ENCODE measurements around the gene KIDINS220. TPM values are rescaled to one million over a fixed set of nuclear protein-coding genes. Genes with fewer than 3 reads are reported as not detected.

Gene KIDINS220
- polyA plus RNA-seq (ENCODE audit: insufficient read depth in 1 of 5, insufficient read length in 5 of 5, low replicate concordance in 1 of 5): 100 to 1,000 TPM in 3 of 5 donors, 10 to 100 TPM in 2; 62.9 to 113 (median 103) TPM
- long read RNA-seq, donor 1, partial matches to known transcripts: 5 of 6 reads
- long read RNA-seq, donor 1, other reads (novel, unspliced or antisense): 0 of 6 reads
- long read RNA-seq, donor 2, partial matches to known transcripts: 0 of 1 reads
- long read RNA-seq, donor 2, other reads (novel, unspliced or antisense): 0 of 1 reads
- long read RNA-seq, donor 3, partial matches to known transcripts: 7 of 8 reads
- long read RNA-seq, donor 3, other reads (novel, unspliced or antisense): 0 of 8 reads
- long read RNA-seq, donor 4, partial matches to known transcripts: 11 of 11 reads
- long read RNA-seq, donor 4, other reads (novel, unspliced or antisense): 0 of 11 reads
- long read RNA-seq, donor 5, partial matches to known transcripts: 5 of 8 reads
- long read RNA-seq, donor 5, other reads (novel, unspliced or antisense): 0 of 8 reads
- long read RNA-seq, donor 6, partial matches to known transcripts: 0 of 4 reads
- long read RNA-seq, donor 6, other reads (novel, unspliced or antisense): 0 of 4 reads
- long read RNA-seq, donor 7, partial matches to known transcripts: 0 of 1 reads
- long read RNA-seq, donor 7, other reads (novel, unspliced or antisense): 0 of 1 reads
- long read RNA-seq, donor 8, partial matches to known transcripts: 0 of 1 reads
- long read RNA-seq, donor 8, other reads (novel, unspliced or antisense): 0 of 1 reads

DNA sequence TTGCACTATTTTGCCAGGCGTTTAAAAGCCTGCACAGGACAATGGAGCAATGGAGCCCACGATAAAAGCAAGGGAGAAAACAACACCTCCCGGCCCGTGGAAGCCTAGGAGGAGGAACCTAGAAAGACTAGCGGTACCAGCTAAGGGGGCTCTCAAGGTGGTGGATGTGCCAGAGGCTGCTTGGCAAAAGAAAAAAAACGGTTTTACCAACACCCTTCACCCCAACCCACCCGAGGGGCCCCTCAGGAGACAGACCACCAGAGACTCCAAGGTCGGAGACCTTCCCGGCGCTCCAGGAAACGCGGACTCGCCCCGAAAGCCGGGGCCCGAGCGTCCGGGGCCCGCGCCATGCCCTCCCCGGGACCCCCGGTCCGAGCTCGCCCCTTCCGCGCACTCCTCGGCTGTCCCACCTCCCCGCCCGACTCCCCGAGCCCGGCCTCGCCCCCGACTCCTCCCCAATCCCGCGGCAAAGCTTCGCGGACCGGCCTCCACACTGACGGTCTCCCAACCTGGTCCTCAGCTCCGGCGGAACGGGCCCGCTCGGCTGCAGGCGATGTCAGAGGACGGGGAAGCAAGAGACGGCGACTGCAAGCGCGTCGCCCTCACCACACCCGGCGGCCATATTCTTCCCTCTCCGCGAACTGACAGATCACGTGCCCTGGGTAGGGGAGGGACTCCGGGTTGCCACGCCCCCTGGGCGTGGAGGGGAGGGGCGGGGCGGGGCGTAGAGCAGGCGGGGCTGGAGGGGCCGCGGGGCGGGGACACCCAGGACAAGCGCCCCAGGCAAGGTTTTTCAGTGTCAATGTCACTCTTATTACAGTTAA, at the start of gene KIDINS220:
Gene KIDINS220 (minus strand): TSS at position 643 of the 824 bp plus-strand sequence. CDS start 10,520 bp downstream, outside the sequence.
- DNase-seq: peak; percentile 86 to 89

- DNase-seq: no peak
Measured at GRCh38 chr2:8886876-8887275, 49.5 kb upstream of the KIDINS220 start.

- no peak for DNase-seq
Measured at GRCh38 chr2:8886202-8886518, 48.7 kb upstream of the KIDINS220 start.

GRCh38 chr2:8885449-8886201, 48.2 kb upstream of the KIDINS220 start:
- DNase-seq: no peak

GRCh38 chr2:8884812-8885211, 47.4 kb upstream of the KIDINS220 start:
- DNase-seq: no peak

GRCh38 chr2:8882094-8882493, 44.7 kb upstream of the KIDINS220 start:
- no peak for DNase-seq

DNA sequence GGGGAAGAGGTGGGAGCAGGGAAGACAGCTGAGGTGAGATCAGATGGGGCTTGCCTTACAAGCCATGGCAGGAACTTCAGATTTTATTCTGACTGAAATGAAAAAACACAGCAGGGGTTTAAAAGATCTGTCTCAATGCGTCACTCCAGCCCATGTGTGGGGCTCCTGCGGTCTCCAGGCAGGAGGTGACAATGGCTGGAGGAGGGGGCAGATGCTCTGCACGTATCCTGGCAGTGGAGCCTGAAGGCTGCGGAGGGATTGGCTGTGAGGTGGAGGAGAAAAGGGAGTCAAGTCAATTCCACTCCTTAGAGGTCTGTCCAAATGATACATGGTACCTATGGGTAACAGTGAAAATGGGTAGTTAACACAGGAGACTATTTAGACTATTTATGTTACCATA, 40.5 kb upstream of the KIDINS220 start:
- no peak for DNase-seq

DNA sequence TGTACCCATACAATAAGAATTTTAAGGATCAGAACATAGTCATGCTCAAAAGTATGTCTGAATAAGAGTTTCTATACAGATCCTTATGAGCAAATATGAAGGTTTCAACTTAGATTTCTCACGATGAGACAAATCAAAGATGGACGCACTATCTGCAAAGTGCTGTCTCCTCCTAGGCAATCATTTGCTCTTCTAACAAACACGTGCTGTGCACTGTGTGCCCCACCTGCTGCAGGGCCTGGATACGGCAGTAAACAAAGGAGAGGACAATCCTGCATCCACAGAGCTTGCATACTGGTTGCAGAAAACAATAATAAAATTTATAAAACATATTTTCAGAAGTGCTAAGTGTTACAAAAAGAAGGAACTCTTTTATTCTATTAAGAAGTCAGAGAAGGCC, 39.9 kb upstream of the KIDINS220 start:
- DNase-seq: no peak

GRCh38 chr2:8876628-8877027, 39.2 kb upstream of the KIDINS220 start:
- DNase-seq: no peak

DNA sequence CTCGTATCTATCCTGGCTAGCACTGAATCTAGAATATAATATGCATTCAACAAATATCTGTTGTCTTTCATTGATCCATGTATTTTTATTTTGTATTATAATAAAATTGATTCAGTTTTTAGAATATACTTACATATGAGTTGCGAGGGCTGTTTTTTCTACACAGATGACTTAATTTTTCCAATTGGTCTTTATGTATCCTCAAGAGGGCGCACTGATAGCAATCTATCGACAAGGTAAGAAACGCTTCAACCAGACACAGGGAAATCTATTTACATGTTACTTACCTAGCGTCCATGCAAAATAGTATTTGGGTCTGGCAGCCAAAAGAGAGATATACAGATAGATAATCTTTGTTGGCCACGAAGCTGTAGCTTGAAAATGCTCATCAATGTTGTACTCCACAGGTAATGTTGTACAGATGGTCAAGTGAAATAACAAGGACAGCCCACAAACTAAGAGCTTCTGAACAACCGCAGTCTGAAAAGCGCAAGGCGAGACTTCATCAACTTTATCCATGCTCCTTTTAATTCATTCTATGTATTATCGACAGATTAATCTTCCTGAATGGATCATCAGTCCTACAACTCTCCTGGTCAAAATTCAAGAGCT, 35.5 kb upstream of the KIDINS220 start:
- peak; percentile 24 to 43 for DNase-seq

DNA sequence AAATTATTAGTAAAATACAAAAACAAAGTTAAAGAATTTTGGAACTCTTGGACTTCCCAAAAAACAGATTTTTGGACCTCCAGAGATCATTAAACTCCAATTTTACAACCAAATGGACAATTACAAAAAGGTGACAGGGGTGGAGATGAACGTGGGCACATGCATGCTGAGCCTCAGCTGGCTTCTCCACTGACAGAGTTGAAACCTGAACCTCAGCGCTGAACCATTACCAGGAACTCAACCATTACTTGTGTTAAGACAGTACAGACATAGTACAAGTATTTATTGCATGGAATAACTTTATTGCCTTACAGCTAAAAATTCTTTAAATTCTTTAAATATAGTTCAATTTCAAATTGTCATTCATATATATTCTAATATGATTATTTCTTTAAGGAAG, 33.0 kb upstream of the KIDINS220 start:
- no peak for DNase-seq

DNA sequence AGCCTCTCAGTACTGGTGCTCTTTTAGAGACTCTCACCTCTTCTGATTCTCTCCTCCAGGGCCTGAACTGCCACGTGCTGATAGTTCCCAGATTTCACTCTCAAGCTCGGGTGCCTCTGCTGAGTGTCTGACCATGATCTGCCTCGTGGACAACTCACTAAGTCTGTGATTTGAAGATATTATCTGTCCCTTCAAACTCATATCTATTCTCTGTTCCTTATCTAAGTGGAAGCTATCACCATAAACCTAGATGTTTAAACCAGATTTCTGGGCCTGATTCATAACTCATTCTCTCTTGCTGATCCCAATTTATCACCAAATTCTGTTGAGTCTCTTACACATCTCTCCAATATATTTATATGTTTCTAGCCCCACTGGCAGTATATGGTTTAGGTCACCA, 29.9 kb upstream of the KIDINS220 start:
- no peak for DNase-seq

DNA sequence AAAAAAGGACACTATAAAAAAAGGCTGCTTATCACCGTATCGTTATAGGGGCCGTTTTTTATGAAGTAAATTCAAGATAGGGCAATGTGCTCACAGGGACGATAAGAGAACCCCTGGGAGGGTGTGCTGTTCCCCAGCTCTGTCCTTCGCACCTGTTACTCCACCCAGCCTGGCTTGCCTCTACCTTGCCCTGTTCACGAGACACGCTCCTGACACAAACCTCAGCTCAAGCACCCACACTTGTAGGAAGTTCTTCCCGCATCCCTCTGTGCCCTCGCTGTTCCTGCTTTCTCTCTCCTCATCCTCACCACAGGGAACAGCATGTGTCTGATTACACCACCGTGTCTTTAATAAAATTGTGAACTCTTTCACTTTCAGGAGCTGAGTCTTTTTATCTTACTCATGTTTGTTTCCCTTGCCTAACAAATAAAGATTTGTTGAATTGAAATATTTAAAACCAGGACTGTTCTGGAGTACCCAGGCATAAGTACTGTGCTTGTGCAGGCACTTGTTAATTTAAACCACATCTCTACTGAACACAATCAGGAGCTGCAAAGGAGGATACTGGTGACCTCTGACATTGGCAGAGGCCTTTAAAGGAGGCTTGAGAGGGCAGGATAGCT, 26.0 kb upstream of the KIDINS220 start:
- DNase-seq: no peak

DNA sequence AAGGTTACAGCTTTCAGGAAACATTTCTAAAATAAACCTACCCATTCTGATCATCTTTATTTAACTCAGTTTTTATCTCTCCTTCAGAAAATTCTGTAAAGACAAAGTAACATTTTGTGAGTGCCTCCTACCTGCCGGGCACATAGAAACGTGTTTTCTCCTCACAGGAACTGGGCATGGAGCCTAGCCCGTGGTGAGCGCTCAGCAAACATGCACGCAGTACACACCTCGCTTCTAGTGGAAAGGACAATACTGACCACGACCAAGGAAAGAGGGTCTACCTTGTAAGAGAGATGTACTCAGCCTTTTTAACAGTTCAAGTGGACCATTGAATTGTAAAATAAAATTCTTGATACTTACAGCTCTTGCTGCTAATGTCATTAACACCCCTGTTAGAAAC, 24.8 kb upstream of the KIDINS220 start:
- DNase-seq: no peak

GRCh38 chr2:8861797-8862196, 24.4 kb upstream of the KIDINS220 start:
- no peak for DNase-seq

GRCh38 chr2:8860239-8860638, 22.8 kb upstream of the KIDINS220 start:
- no peak for DNase-seq

DNA sequence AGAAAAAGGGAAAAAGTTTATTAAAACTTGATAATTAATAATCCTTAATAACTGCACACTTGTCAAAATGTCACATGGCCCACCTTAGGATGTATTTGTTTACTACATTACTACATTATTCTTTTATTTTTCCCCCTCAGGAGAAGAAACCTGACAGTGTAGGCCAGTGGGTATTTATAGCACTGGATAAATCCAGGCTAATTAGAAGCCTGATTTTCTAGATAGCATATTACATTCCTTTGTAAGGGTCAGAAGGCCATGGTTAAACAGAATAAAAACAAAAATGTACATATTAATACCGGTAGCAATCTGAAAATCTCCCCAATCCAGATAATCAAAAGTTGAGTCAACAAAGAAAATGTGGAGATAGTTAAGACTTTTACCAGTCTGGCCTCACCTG, 21.5 kb upstream of the KIDINS220 start:
- no peak for DNase-seq

DNA sequence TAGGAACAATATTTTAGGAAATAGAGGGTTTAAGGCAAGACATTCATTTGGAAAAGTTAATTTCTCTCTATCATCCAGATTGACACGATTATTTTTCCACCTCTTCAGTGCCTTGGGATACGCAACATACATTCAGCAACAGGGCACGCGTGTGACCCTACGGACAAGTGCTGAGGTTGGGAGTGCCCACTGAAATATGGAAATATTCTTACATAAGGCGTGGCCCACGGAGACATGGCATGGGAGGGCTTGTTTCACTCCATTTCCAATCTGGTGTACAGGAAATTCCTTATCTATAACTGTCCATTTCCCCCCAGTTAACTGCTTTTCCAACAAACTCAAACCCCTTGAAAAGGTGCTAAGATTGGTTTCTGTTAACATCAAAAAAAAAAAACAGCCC, 20.9 kb upstream of the KIDINS220 start:
- no peak for DNase-seq

DNA sequence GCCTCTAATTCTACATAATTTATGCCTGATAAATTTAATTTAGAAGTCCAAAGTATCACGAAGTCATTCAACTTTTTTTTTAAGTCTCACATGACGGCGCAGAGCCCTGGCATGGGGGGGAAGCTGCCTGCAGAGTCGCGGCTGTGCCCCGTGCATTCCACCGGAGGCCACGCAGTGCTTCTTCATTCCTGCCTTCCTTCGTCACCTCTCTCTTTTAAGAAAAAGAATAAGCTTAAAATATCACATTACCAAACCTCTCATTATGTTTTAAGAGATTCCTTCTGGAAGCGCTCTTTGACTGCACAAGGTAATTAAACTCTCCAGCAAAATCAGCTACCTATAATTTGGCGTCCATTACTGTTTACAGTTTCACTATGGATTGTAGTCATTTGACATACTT, 20.3 kb upstream of the KIDINS220 start:
- DNase-seq: no peak

DNA sequence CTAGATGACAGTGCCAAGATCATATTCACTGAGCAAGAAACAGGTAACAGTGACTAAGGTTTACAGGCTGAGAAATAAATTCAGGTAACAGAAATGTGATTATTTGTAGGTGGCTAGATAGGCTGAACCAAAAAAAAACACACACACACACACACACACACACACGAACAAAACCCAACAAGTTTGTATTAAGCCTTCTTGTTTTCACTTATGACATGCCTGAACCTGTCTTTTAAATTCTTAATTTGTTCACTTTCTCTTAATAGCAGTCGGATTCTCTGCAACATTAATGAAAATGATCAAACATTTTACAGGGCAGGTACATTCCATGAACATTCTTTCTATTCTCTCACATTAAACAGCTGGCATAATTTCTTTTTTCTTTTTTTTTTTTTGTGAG, 18.8 kb upstream of the KIDINS220 start:
- DNase-seq: no peak

DNA sequence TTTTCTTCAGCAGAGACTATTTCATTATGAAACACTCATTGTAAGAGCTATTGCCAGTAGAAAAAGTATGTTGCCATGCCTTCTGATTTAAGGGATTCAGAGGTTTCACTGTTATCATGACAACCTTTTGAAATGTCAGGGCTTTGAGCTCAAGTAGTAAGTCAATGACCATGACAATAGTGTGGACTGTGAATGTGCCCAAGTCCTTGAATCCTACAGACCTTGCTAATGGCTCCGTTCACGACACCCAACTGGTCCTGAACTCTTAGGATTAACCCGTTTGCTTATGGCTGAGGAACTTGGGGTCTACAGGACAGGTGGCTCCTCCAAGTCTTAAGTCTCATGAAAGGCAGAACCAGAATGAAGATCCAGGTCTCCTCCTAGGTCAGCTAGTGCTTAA, 17.6 kb upstream of the KIDINS220 start:
- DNase-seq: no peak
